Measurements from ENCODE around the gene NTN5. TPM values are rescaled to one million over a fixed set of nuclear protein-coding genes. Genes with fewer than 3 reads are reported as not detected.

NTN5 gene
- total and polyA plus RNA-seq, 12 donors = 0.17 to 0.68 (median 0.28) TPM; not detected in 4

DNA sequence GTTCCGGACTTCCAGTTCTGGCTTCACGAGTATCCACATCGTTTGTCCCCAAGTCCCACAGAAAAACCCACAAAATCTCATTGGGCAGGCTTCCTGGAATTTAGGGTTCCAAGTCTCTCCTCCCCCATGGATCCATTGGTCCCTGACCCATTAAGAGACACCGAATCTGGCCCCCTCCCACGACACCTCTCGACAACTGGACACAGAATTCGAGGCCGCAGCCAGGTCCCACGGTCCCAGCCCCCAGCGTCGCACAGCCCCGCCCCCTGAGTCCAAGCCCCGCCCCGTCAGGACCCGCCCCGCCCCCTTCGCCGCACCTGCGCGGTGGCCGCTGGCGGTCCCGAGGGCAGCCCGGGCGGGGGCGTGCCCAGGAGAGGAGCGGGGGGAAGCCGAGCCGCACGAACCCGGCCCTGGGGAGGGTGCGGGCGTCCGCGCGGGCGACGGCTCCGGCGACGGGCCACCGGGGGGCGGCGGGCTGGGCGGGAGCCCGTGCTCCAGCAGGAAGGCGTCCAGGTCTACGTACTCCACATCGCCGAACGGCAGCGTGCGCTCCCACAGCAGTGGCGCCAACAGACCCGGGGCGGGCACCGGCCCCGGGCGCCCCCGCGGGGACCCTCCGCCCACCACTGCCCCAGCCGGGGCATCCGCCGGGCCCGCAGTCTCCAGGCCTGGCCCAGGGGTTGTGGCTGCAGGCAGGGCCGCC is 37.4 kb downstream of the NTN5 start:
- 1 to 2% methylated on average over 50 to 66 of the region's 67 CpGs for WGBS, 2 donors
- no peaks in the 10 kb centered on the region for H3K27me3 ChIP-seq
- TF ChIP-seq, protein P1, sequence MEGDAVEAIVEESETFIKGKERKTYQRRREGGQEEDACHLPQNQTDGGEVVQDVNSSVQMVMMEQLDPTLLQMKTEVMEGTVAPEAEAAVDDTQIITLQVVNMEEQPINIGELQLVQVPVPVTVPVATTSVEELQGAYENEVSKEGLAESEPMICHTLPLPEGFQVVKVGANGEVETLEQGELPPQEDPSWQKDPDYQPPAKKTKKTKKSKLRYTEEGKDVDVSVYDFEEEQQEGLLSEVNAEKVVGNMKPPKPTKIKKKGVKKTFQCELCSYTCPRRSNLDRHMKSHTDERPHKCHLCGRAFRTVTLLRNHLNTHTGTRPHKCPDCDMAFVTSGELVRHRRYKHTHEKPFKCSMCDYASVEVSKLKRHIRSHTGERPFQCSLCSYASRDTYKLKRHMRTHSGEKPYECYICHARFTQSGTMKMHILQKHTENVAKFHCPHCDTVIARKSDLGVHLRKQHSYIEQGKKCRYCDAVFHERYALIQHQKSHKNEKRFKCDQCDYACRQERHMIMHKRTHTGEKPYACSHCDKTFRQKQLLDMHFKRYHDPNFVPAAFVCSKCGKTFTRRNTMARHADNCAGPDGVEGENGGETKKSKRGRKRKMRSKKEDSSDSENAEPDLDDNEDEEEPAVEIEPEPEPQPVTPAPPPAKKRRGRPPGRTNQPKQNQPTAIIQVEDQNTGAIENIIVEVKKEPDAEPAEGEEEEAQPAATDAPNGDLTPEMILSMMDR (IDR thresholded peaks at IDR 0.05) = no peak
- peaks cover 0 to 30% (median 3%) of the 10 kb centered on the region in 9 donors for H3K36me3 ChIP-seq
- ATAC-seq (peak; percentile 27 to 48 (median 38)), DNase-seq (peak; percentile 76 to 78)
- peak overlapping the region; percentile 67 to 98 (median 96) for H3K27ac ChIP-seq
- intact Hi-C loops (cut with DNase I) = loop anchor here in 3 of 10 donors (5.0 to 10.0 kb wide), 2 partner anchors 329 to 522 kb away; partner anchors contain the start of genes FTL (in 2 of the 3), HRC (in 1 of the 3) and TRPM4 (in 1 of the 3)
- no peaks in the 10 kb centered on the region for H3K9me3 ChIP-seq
- H3K4me1 ChIP-seq = peaks cover 19 to 72% (median 59%) of the 10 kb centered on the region in 9 donors
- peak overlapping the region; percentile 15 to 92 (median 75) for H3K4me3 ChIP-seq

DNA sequence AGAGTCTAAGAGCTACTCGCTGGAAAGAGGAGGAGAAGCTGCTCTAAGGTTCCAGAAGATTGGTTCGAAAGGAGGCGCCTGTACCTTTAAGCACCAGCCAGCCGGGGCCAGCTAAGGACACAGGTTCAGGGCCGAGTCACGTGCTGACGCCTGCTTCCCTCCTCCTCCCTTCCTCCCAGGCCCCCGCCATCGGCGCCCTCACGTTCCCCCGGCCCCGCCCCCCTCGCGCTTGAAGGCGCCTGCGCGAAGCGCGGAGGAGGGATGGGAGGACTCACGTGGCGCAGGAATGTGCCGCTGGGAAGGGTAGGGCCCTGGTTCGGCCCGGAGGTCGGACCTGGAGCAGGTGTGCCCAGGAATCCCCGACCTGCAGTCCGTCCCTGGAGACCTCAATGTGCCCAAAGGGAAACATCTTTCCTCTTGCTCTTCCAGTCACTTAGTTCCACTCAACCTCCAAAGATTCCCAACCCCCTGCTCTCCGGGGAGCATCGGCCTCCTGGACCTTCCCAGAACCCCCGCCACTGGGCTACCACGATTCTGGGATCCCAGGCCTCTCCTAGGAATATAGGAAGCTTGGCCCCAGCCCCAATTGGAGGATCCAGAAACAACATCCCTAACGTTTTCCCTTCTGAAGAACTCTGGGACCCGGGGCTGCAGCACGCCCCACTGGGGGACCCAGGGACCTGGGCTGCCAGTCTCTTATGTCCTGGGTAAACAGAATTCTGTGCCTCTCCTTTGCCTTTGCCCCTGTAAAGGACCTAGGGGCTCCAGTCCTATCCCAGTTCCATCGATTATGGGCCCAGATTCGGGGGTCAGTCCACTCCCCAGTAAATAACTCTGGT is 38.2 kb downstream of the NTN5 start:
- H3K36me3 ChIP-seq = peaks cover 0 to 38% (median 3%) of the 10 kb centered on the region in 9 donors
- ATAC-seq = peak; percentile 41 to 66 (median 56)
- TF ChIP-seq, protein P1 (IDR thresholded peaks at IDR 0.05) = no peak
- no peaks in the 10 kb centered on the region for H3K9me3 ChIP-seq
- peak; percentile 97 for DNase-seq
- H3K4me1 ChIP-seq = peaks cover 19 to 79% (median 65%) of the 10 kb centered on the region in 9 donors
- H3K4me3 ChIP-seq = peak overlapping the region in 9 of 10 donors; percentile 60 to 92 (median 76)
- H3K27me3 ChIP-seq = no peaks in the 10 kb centered on the region
- WGBS, 2 donors = 5 to 6% methylated on average over 37 of the region's 37 CpGs
- intact Hi-C loops (cut with DNase I) = loop anchor here in 3 of 10 donors (5.0 to 10.0 kb wide), 2 partner anchors 330 to 523 kb away; partner anchors contain the start of genes FTL (in 2 of the 3), HRC (in 1 of the 3) and TRPM4 (in 1 of the 3)
- peak overlapping the region; percentile 67 to 98 (median 96) for H3K27ac ChIP-seq

DNA sequence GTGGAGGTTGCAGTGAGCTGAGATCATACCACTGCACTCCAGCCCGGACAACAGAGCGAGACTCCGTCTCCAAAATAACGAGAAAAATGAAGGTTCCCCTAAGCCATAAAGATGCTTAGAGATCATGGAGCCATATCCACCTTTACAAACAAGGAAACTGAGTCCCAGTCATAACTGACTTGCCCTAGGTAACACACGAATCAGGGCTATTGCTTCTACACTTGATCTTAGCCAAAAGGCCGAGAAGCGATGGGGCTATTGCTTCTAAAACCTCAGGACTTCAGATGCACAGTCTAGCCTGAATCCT is 38.8 kb downstream of the NTN5 start:
- DNase-seq (no peak), ATAC-seq (no peak)
- H3K36me3 ChIP-seq = peaks cover 0 to 44% (median 3%) of the 10 kb centered on the region in 9 donors
- H3K27me3 ChIP-seq = no peaks in the 10 kb centered on the region
- TF ChIP-seq, protein P1 (IDR thresholded peaks at IDR 0.05) = no peak
- WGBS, 2 donors = 37 to 42% methylated on average over 7 of the region's 7 CpGs
- peak overlapping the region in 8 of 10 donors; percentile 14 to 92 (median 78) for H3K4me3 ChIP-seq
- peak overlapping the region; percentile 67 to 98 (median 96) for H3K27ac ChIP-seq
- H3K4me1 ChIP-seq = peaks cover 19 to 79% (median 66%) of the 10 kb centered on the region in 9 donors
- intact Hi-C loops (cut with DNase I) = loop anchor here in 2 of 10 donors (10.0 kb wide), 1 partner anchor 331 kb away; the partner anchor contains the start of gene FTL (in 2 of the 2)
- H3K9me3 ChIP-seq = no peaks in the 10 kb centered on the region
